HEK293T (cell line): ENCODE measurements around the gene RNF26.

Experiments
- ARNT ChIP-seq: fragments of 450-650 bp; IDR thresholded peaks from 2 replicates; pipeline ENCODE4 v1.6.1; 2017; ENCODE audit warnings: mild to moderate bottlenecking
- BHLHE40 ChIP-seq: fragments of 450-650 bp; IDR thresholded peaks from 2 replicates; pipeline ENCODE4 v1.6.1; 2016; ENCODE audit warnings: mild to moderate bottlenecking, moderate library complexity, borderline replicate concordance
- FOXA1 ChIP-seq: fragments of 450-650 bp; IDR thresholded peaks from 2 replicates; pipeline ENCODE4 v1.6.1; 2016; ENCODE audit warnings: mild to moderate bottlenecking
- NFRKB ChIP-seq: fragments of 450-650 bp; IDR thresholded peaks from 2 replicates; pipeline ENCODE4 v1.6.1; 2016; ENCODE audit warnings: mild to moderate bottlenecking, moderate library complexity
- SP1 ChIP-seq: fragments of 450-650 bp; IDR thresholded peaks from 2 replicates; pipeline ENCODE4 v1.6.1; 2017
- SUZ12 ChIP-seq: fragments of 450-650 bp; IDR thresholded peaks from 2 replicates; pipeline ENCODE4 v1.6.1; 2016; ENCODE audit warnings: mild to moderate bottlenecking
- ZNF384 ChIP-seq: fragments of 450-650 bp; IDR thresholded peaks from 2 replicates; pipeline ENCODE4 v1.6.1; 2016
- TF ChIP-seq, protein P1 (sequence below): fragments of 450-650 bp; IDR thresholded peaks from 2 replicates; pipeline ENCODE4 v1.6.1; 2016

- TF ChIP-seq SUZ12, result no peak
- no peak for TF ChIP-seq ZNF384
- TF ChIP-seq, protein P1, sequence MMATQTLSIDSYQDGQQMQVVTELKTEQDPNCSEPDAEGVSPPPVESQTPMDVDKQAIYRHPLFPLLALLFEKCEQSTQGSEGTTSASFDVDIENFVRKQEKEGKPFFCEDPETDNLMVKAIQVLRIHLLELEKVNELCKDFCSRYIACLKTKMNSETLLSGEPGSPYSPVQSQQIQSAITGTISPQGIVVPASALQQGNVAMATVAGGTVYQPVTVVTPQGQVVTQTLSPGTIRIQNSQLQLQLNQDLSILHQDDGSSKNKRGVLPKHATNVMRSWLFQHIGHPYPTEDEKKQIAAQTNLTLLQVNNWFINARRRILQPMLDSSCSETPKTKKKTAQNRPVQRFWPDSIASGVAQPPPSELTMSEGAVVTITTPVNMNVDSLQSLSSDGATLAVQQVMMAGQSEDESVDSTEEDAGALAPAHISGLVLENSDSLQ, result no peak
- no peak for TF ChIP-seq SP1
- no peak for TF ChIP-seq ARNT
- TF ChIP-seq NFRKB, result no peak
- TF ChIP-seq FOXA1, result no peak
- no peak for TF ChIP-seq BHLHE40
Measured at GRCh38 chr11:119316016-119316728, 18.2 kb upstream of the RNF26 start.
